Measurements from ENCODE around the gene DCHS2. TPM values are rescaled to one million over a fixed set of nuclear protein-coding genes. Genes with fewer than 3 reads are reported as not detected.

The DCHS2 gene, protein sequence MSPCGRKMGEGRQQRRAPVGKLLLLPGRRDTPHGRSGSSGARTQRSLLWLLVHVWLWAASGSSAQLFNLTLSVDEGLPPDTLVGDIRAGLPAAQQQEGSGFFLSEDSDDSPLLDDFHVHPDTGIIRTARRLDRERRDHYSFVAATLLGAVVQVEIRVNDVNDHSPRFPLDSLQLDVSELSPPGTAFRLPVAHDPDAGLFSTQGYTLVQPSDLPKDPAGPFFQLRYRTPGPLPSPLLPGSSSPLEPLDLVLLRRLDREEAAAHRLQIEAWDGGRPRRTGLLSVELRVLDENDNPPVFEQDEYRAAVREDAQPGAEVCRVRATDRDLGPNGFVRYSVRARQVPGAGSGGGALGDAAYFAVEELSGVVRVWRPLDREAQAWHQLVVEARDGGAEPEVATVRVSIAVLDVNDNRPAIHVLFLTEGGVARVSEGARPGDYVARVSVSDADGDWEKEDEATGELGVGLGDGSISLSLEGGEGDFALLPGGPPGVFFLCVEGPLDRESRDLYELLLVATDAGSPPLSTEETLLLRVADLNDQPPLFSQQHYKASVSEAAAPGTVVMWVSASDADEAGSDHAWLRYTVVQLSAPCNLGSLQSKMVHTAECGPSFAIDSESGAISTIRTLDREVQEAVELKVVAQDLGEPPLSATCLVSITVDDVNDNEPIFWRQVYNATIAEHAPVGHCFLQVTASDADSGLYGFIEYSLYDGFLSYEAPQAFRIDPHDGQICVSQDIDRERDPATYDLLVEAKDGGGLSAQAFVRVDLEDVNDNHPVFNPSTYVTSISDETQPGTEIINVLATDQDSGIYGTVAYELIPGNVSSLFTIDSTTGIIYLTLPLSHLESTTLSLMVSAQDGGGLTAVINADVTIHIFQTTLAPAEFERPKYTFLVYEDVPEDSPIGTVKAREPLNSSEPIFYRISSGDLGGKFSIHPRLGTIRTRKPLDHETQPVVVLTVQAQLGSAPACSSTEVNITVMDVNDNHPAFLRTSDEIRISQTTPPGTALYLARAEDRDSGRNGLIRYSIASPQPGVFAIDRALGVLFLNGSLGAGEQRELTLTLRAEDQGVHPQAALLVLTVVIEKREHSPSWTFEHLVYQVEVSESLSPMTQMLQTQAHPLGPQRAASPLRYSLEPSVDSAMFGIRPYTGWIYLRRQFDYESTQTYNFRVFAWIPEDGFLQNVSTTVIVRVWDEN (N-terminal part only)
- not detected in 2 replicates for total RNA-seq

DNA sequence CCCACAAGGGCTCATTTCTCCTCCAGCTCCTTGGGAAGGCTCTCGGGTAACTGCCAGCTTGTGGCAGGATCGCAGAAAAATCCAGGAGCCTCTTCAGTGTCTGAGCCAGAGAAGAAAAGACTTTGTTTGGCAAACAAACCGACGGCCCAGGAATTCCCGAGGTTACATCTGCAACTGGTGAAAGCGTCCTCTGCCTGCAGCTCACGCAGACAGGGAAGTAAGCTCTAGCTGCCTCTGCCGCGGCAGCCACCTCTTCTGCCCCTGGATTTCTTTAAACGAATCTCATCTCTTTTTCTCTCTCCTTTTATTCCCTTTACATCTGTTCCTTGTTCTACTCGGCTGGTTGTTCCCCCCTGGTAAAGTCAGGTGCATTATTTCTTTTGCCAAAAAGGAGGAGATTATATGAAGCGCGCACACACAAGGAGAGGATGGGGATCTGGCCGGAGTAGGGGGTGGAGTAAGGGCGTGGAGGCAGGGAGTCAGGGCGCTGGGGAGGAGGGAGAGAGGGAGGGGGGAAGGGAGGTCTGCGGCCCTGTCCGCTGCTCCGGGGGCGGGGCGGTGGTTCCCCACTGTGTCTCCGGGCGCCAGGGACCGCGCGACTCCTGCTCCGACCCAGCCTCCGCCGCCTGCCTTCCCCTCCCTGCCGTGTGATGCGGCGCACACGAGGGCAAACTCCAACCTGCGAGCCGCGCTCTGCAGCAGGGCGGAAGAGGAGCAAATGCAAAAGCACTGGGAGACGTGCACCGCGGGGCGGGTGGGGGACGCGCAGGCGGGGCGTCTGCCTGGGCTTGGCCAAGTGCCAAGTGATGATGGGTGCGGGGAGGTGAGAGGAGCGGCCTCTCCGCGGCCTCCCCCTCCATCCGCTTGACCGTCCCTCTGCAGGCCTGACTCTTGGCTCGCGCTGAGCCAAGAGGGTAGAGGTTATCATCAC lies at the start of gene DCHS2:
Gene DCHS2 (minus strand): TSS at position 459 of the 931 bp plus-strand sequence. CDS start 444 bp downstream, at position 15.
- H3K36me3 ChIP-seq (ENCODE audit: control insufficient read depth, insufficient read depth, low read length), result no peaks in the 10 kb centered on the region
- TF ChIP-seq, protein P1, sequence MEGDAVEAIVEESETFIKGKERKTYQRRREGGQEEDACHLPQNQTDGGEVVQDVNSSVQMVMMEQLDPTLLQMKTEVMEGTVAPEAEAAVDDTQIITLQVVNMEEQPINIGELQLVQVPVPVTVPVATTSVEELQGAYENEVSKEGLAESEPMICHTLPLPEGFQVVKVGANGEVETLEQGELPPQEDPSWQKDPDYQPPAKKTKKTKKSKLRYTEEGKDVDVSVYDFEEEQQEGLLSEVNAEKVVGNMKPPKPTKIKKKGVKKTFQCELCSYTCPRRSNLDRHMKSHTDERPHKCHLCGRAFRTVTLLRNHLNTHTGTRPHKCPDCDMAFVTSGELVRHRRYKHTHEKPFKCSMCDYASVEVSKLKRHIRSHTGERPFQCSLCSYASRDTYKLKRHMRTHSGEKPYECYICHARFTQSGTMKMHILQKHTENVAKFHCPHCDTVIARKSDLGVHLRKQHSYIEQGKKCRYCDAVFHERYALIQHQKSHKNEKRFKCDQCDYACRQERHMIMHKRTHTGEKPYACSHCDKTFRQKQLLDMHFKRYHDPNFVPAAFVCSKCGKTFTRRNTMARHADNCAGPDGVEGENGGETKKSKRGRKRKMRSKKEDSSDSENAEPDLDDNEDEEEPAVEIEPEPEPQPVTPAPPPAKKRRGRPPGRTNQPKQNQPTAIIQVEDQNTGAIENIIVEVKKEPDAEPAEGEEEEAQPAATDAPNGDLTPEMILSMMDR (IDR thresholded peaks at IDR 0.05; ENCODE audit: insufficient read depth, low read length, severe bottlenecking), result no peak
- H3K4me3 ChIP-seq (ENCODE audit: low read depth, low read length), result peak within 1 kb of the TSS; percentile 21
- peaks cover 26% of the 10 kb centered on the region for H3K27me3 ChIP-seq (ENCODE audit: control insufficient read depth, insufficient read depth, low read length)
- FAIRE-seq, result no peak
- DNase-seq (ENCODE audit: low read depth), result peak; percentile 5

DNA sequence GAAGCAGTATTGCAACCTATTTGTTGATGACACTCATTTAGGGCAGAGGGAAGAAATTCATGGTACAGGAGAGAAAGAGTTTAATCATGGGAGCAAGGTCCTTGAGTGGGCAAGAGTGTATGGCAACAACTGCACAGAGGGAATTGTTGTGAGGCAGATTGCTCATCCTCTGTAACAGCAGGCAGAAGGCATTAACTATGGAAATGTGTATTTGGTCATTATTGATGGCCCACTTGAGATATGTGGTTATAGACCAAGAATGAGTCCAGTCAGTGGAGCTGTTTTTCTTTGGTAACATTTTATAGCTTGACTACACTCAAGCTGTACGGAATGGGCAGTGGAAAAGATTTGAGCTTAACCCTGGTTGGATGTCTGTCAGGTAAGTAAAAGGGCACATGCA lies 42.7 kb upstream of the DCHS2 start:
- no peak for FAIRE-seq
- no peak for DNase-seq (ENCODE audit: low read depth)
- TF ChIP-seq, protein P1 (IDR thresholded peaks at IDR 0.05; ENCODE audit: insufficient read depth, low read length, severe bottlenecking), result no peak
- Histone ChIP-seq H3K27me3 (ENCODE audit: control insufficient read depth, insufficient read depth, low read length) (no peaks in the 10 kb centered on the region), H3K4me3 (ENCODE audit: low read depth, low read length) (no peak overlapping the region), H3K36me3 (ENCODE audit: control insufficient read depth, insufficient read depth, low read length) (peaks cover 7% of the 10 kb centered on the region)

DNA sequence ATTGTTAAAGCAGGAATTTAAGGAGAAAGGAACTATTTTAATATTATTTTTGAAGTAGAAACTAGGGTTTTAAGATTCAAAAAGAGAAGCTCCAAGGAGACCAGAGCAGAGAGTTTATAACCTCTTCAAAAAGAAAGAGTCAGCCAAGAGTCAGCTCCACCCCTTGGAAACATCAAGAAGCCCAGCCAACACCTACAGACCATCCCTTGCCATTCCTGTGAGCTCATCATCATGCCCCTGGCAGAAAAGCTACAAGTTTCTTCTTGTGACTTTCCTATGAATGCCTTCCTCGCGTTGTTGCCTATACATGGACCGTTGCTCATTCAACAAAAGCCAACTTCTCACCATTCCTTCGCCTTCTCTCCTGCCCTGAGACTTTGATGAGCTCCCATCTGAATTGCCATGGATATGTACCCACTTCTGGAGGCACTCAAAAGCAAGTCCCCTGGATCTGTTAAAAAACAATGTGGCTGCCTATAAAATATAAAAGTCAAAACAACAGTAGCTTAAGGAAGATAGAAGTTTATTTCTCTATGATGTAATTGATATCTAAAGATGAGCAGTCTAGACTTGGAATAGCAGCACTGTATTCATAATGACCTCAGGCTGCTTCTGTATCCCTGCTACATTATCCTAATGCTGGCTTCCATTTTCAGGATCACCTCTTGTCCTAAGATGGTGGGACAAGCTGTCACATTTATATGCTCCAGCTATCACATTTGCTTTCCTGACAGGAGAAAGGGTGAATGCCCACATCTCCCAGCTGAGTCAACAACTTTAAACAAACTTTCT lies 38.3 kb upstream of the DCHS2 start:
- peak; percentile 99 for FAIRE-seq
- Histone ChIP-seq H3K36me3 (ENCODE audit: control insufficient read depth, insufficient read depth, low read length) (no peaks in the 10 kb centered on the region), H3K27me3 (ENCODE audit: control insufficient read depth, insufficient read depth, low read length) (no peaks in the 10 kb centered on the region), H3K4me3 (ENCODE audit: low read depth, low read length) (no peak overlapping the region)
- TF ChIP-seq, protein P1 (IDR thresholded peaks at IDR 0.05; ENCODE audit: insufficient read depth, low read length, severe bottlenecking), result no peak
- peak; percentile 95 for DNase-seq (ENCODE audit: low read depth)

DNA sequence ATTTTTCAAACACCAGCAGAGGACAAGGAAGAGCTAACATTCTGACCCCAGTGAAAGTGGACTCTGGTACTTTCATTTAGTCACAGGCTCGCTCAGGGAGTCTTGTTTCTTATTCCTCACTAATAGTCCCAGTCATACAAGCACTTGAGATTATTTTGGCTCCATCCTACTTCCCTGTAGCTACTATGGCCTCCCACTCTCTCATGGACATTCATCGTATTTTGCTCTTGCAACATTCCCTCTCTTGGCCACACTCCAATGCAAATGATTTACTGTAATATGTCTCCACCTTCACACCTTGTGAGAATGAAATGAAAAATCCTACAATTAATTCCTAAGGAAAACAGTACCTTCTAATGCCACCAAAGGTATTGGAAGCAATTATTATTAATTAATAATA lies 37.3 kb upstream of the DCHS2 start:
- TF ChIP-seq, protein P1 (IDR thresholded peaks at IDR 0.05; ENCODE audit: insufficient read depth, low read length, severe bottlenecking), result no peak
- Histone ChIP-seq H3K27me3 (ENCODE audit: control insufficient read depth, insufficient read depth, low read length) (no peaks in the 10 kb centered on the region), H3K36me3 (ENCODE audit: control insufficient read depth, insufficient read depth, low read length) (no peaks in the 10 kb centered on the region), H3K4me3 (ENCODE audit: low read depth, low read length) (no peak overlapping the region)
- FAIRE-seq (no peak), DNase-seq (ENCODE audit: low read depth) (peak; percentile 83)
